Activated CD4-positive, alpha-beta T cell treated with anti-CD3 and anti-CD28 coated beads for 24 hours (primary cell): ENCODE data around the gene MACO1.
"Not testable (repeated sequence)": the region's sequence is repeated elsewhere in the genome, so short reads cannot be mapped to it uniquely, and the experiment has no call there.

Source experiments
- DNase-seq, 2 donors: peaks; one replicate each; pipeline ENCODE4 v3.0.0-alpha.2; 2020; ENCODE audit warnings: low read depth in 2 of 2

Gene MACO1

DNA sequence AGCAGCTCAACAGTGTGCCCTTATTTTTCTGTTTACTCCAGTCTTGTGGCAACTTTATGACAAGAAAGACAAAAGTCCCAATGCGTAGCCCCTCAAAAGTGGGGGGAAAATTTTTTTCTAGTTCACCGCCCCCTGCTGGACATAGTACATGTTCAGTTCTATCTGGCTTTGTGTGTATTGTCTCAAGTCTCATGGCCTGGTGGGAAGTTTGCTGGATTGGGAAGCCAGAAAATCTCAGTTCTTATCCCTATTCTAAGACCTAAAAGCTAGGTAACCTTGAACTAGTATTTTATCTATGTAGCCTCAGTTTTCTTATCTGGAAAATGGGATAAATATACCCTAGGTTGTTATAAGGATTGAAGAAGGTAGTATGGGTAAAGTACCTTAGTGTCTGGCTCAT, 56.9 kb downstream of the MACO1 start:
- peak in 1 of 2 donors; percentile 19 for DNase-seq

DNA sequence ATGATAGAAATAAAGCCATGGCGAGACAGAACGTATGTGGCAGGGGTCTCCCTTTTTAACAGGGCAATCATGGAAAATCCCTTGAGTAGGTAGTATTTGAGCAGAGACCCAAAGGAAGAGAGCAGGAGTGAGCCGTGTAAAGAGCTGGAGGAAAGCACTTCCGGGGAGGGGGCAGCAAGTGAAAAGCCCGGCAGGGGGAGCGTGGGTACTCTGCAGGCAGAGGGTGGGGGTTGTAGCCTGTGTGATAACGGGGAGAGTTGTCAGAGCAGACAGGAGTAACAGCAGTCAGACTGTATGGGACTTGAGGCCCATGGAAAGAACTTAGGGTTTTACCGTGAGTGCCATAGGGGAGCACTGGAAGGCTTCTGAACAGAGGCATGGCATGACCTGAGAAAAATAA, 61.6 kb downstream of the MACO1 start:
- DNase-seq: no peak

- DNase-seq: no peak
Observed at GRCh38 chr1:25494952-25495351, 64.3 kb downstream of the MACO1 start.

DNA sequence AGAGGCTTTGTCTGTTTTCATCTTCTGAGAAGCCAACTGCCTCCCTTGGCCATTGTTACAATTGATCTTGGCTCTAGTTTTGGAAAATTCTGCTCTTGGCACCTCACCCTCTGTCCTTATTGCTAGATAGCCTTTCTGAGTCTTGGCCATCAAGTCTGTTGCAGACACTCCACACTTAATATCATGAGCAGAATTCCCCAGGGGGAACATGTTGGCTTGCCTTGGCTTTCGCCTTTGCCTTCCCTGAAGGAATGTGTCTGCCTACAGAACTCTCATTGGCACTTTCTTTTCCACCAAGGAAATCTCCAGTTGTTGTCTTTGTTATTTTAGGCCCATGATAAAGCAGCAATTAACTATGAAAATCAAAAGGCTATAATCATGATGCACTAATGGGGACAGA, 70.0 kb downstream of the MACO1 start:
- no peak for DNase-seq

DNA sequence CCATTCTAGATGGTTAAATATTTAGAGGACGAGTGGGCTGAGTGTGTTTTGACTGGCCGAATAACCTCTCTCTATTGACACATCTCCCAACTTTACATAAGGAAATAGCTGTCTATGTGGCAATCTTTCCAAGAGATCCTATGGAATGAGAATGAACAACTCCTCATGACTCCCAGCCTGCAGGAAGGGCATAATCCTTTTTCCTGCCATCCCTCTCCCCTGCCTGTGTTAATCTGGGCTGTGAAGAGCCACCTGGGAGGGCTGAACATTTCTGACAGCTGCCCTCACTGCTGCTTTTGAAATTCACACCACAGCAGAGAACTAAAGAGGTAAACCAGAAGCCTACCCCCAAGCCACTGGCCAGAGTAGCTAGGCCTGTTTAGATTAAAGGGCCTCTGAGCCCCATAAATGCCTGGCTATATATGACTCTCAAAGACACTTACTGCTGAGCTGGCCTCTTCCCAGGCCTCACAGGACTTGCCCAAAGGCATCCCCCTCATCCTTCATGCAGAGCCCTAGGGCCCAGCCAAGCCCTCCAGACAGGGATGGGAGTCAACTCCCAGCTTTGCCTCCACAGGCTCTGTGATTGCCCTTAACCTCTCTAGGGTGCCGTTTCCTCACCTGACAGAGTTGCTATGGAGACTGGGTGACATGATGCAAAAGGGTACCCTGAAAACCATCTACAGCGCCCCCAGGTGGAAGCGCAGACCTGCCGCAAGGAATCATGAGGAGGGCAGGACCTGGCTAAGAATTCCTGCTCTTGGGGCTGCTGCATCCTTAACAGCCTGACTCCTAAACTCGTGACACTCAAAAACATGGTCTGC, 70.8 kb downstream of the MACO1 start:
- DNase-seq: peak in 1 of 2 donors; percentile 8

GRCh38 chr1:25502957-25503356, 72.3 kb downstream of the MACO1 start:
- DNase-seq: no peak

DNA sequence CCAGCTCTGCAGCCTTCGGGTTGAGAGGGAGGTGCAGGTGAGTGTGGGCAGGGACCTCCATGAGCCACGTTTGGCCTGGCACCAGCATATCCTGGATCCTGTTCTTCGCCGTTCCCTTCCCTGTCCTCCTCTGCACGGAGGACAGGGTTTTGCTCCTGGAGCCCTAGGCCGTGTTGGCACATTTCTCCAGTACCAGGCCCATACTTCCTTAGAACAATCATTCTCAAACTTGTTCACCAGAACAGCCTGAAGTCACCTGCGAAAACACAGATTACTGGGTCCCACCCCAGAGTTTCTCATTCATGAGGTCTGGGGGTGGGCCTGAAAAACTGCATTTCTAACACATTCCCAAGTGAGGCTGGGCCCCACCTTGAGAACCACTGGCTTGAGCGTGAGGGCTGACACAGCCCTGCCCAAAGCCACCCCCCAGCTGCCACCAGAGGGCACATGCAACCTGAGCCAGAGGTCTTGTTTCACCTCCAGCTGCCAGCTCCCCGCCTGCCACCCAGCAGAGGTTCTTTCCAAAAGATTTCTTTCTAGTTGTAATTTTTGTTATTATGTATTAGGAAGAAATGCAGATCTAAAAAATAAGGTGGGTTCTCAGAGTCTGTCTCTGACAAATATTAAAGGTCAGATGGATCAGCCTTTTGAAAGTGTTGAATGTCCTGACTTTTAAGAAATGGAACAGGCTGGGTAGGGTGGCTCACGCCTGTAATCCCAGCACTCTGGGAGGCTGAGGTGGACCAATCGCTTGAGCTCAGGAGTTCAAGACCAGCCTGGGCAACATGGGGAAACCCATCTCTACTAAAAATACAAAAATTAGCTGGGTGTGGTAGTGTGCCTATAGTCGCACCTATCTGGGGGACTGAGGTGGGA, 73.1 kb downstream of the MACO1 start:
- peak; percentile 54 to 55 for DNase-seq

DNA sequence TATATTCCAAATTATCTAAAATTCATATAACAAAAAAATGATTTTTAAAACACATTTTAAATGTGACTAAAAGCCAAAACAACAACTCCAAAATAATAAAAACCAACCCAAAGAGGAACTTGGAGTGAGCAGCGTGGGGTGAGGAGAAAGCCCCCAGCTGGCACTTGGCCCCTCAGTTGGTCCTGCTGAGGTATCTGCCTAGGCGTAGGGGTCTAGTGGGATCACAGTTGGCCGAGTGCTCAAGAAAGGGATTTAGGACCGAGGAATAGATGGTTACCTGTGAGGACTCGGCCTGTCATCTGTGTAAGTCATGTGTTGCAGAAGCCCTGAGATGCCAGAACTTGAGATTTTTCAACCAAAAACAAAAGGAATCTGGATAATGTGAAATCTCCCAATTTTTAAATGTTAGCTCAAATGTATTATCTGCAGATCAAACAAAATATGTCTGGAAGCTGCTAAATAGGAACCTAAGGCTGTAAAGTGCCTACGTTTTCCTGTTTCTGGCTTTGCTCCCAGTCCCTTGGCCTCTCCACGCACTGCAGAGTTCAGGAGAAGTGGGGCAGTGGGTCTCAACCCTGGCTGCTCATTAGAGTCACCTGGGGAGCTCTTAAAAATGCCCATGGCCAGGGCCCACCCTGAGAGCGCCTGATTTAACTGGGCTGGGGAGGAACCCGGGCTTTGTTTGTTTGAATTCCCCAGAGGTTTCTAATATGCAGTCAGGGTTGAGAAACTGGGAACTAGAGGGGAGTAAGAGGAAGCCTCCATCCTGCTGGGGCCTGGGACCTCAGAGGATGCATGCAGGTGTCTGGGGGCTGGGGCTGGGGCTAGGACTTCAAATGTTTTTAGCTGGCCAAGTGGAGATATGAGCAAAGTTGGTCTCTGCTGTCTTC, 74.3 kb downstream of the MACO1 start:
- no peak for DNase-seq

- no peak for DNase-seq
Observed at GRCh38 chr1:25505656-25506385, 75.1 kb downstream of the MACO1 start.

GRCh38 chr1:25506566-25507463, 76.1 kb downstream of the MACO1 start:
- DNase-seq: not testable (repeated sequence)

DNA sequence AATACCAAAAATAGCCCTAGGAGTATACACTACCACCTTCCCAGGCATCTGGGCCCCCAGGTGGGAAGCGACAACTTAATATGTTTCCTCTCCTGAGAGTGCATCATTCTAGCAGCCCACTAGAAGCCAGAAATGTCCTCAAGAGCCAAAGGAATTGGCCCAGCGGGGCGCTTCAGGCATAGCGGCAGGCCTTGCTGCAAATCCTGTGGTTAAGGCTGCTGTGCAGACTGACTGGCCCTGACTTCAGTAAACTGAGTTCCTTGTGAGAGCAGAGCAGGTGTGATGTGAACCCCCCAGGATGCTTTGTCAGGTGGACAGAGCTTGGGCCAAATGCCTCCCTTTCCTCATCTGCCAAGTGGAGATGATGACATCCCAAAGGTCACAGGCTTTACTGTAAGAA, 83.0 kb downstream of the MACO1 start:
- DNase-seq: no peak

DNA sequence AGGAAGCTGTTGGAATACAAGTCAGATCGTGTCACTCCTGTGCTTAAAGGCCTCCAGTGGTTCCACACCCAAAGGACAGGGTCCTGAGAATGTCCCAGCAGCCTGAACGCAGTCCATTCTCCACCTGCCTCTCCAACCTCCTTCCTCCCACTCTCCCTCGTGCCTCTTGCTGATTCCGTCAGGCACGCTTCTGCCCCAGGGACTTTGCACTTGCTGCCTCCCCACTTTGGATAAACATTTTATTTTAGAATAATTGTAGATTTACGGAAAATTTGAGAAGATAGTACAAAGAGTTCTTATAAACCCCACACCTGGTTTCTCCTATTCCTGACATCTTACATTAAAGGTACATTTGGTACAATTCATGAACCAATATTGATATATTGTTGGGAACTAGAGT, 84.3 kb downstream of the MACO1 start:
- no peak for DNase-seq

DNA sequence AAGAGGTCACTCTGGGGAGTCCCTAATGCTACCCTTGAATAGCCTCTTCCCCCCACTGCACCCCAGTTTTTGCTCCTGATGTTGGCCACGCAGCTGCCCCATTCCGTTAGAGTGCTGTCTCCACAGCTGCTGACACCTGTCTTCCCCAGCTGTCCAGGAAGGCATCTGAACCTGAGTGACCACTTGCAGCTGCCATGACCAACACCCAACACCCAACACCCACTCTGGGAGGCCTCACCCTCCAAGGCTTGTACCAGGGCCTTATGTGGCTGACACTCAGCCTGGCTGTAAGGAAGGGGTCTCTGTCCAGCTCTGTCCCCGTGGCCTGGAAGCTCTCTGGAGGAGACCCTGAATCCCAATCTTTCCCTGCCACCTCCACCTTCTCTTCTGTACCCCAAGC, 86.0 kb downstream of the MACO1 start:
- DNase-seq: no peak

- no peak for DNase-seq
Observed at GRCh38 chr1:25517476-25518394, 87.0 kb downstream of the MACO1 start.

DNA sequence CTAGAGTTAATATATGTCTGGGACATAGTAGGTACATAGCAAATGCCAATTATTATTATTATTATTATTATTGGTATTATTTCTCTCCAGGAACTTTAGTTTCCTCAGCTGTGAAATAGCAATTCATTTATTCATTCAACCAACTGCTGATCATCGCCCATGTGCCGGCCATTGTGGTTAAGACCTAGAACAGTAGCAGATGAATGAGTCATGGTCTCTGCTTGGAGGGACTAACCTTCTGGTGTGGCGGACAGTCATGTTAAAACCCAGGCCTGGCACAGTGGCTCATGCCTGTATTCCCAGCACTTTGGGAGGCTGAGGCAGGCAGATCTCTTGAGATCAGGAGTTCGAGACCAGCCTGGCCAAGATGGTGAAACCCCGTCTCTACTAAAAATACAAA, 88.9 kb downstream of the MACO1 start:
- no peak for DNase-seq

GRCh38 chr1:25520446-25521061, 89.9 kb downstream of the MACO1 start:
- peak; percentile 61 to 71 for DNase-seq

DNA sequence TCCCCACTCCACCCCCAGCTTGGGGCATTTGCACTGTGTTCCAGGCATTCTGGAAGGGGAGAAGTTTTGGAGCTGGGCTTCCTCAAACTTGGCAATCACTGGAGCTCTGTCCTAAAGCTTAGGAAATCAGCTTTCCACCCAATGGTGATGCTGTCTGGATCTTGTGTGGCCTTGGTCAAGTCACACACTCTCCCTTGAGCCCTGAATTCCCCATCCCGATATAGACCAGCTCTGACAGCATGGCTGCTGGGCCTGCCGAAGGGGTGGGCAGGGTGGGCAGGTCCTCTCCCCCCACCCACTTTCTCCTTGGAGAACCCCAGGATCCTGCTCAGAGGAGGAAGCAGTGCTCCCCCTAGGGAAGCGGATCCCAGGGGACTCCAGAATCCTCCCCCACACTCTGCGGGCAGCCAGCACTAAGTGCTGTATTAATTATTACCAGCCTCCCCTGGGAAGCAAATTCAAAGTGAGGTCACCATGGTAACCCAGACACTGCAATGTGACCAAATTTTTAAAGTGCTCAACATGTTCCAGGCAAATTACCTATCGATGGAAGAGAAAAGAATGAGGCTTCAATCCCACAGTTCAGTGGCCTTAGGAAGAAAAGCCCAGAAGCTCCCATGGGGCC, 91.4 kb downstream of the MACO1 start:
- DNase-seq: no peak

GRCh38 chr1:25523542-25523941, 92.8 kb downstream of the MACO1 start:
- DNase-seq: no peak
